Measurements from ENCODE around the gene TGM4.

DNA sequence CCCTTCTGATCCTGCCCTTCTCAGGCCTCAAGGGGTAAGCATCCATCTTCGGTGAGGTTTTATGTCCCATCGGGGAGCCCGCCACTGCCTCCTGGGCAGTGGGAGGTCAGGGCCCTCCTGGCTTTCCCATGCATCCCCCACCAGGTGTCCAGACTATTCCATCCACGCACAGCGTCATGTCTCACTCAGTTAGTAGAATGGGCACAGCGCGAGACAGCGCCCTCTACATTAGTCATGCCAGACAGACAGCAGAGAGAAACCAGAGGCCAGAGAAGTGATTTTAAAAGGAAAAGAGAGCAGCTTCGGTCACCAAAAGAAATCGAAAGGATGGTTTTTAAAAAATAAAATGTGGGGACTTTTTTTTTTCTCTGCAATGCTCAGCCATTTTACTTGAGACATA, 51.8 kb downstream of the TGM4 start:
- no peak for TF ChIP-seq EZH2phosphoT487 (conservative IDR thresholded peaks at IDR 0.05; ENCODE audit: low read length)
- TF ChIP-seq, protein P1, sequence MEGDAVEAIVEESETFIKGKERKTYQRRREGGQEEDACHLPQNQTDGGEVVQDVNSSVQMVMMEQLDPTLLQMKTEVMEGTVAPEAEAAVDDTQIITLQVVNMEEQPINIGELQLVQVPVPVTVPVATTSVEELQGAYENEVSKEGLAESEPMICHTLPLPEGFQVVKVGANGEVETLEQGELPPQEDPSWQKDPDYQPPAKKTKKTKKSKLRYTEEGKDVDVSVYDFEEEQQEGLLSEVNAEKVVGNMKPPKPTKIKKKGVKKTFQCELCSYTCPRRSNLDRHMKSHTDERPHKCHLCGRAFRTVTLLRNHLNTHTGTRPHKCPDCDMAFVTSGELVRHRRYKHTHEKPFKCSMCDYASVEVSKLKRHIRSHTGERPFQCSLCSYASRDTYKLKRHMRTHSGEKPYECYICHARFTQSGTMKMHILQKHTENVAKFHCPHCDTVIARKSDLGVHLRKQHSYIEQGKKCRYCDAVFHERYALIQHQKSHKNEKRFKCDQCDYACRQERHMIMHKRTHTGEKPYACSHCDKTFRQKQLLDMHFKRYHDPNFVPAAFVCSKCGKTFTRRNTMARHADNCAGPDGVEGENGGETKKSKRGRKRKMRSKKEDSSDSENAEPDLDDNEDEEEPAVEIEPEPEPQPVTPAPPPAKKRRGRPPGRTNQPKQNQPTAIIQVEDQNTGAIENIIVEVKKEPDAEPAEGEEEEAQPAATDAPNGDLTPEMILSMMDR (IDR thresholded peaks at IDR 0.05; ENCODE audit: insufficient read depth, low read length, poor library complexity, severe bottlenecking), result no peak
